Measurements from ENCODE around the gene EDIL3.

GRCh38 chr5:84242286-84242685 lies 142.4 kb downstream of the EDIL3 start:
- TF ChIP-seq CTCF (IDR thresholded peaks at IDR 0.05) (no peak), POLR2A (IDR thresholded peaks at IDR 0.05) (no peak), POLR2AphosphoS5 (IDR thresholded peaks at IDR 0.05; ENCODE audit: insufficient read depth in 1 of 2, low read depth in 1 of 2) (no peak)
